HepG2 (cell line): ENCODE results near the gene TIMM10. TPM values are rescaled to one million over a fixed set of nuclear protein-coding genes. Genes with fewer than 3 reads are reported as not detected.
A peak's percentile ranks its signal among the peaks of the same experiment; 100 is the strongest.

Experiments
- FOXK1 ChIP-seq: sonication (generic); formaldehyde crosslinking; IDR thresholded peaks from 2 replicates; pipeline ENCODE4 v1.4.0; 2020; ENCODE audit warnings: low read depth, missing genetic modification reagents, borderline replicate concordance
- FOXP4 ChIP-seq: sonication (generic); formaldehyde crosslinking; IDR thresholded peaks from 2 replicates; pipeline ENCODE4 v1.4.0; 2020; ENCODE audit warnings: missing genetic modification reagents
- KLF9 ChIP-seq: IDR thresholded peaks from 2 replicates; pipeline ENCODE4 v1.6.1; 2016; ENCODE audit warnings: low read depth
- MLX ChIP-seq: IDR thresholded peaks from 2 replicates; pipeline ENCODE4 v1.6.1; 2016
- NR2F2 ChIP-seq: IDR thresholded peaks from 2 replicates; pipeline ENCODE4 v1.6.1; 2012; ENCODE audit warnings: low read depth, inconsistent platforms, borderline replicate concordance
- SIN3A ChIP-seq: IDR thresholded peaks from 2 replicates; pipeline ENCODE4 v1.6.1; 2011; ENCODE audit warnings: low read depth, mild to moderate bottlenecking, control low read depth, low read length, borderline replicate concordance
- SIX1 ChIP-seq: sonication (generic); formaldehyde crosslinking; IDR thresholded peaks from 2 replicates; pipeline ENCODE4 v1.4.0; 2020; ENCODE audit warnings: missing genetic modification reagents, borderline replicate concordance
- SKI ChIP-seq: fragments of 450-650 bp; IDR thresholded peaks from one replicate; pipeline ENCODE4 v1.6.1; 2018; ENCODE audit warnings: mild to moderate bottlenecking; ENCODE audit not compliant: partially characterized antibody
- SMARCE1 ChIP-seq: fragments of 450-650 bp; IDR thresholded peaks from 2 replicates; pipeline ENCODE4 v1.6.1; 2017; ENCODE audit warnings: borderline replicate concordance
- SRY ChIP-seq: sonication (generic); formaldehyde crosslinking; IDR thresholded peaks from 2 replicates; pipeline ENCODE4 v1.8.0; 2022; ENCODE audit warnings: mild to moderate bottlenecking, missing genetic modification reagents
- TCF7 ChIP-seq: sonication (generic); IDR thresholded peaks from 2 replicates; pipeline ENCODE4 v1.6.1; 2016; ENCODE audit warnings: antibody characterized with exemption, low read depth
- TRIM24 ChIP-seq: sonication (generic); formaldehyde crosslinking; IDR thresholded peaks from 2 replicates; pipeline ENCODE4 v1.8.0; 2022; ENCODE audit warnings: mild to moderate bottlenecking, missing genetic modification reagents
- ZBTB44 ChIP-seq: sonication (generic); formaldehyde crosslinking; IDR thresholded peaks from 2 replicates; pipeline ENCODE4 v1.4.0; 2020; ENCODE audit warnings: missing genetic modification reagents
- ZNF232 ChIP-seq: sonication (generic); formaldehyde crosslinking; IDR thresholded peaks from 2 replicates; pipeline ENCODE4 v1.4.0; 2020; ENCODE audit warnings: missing genetic modification reagents, borderline replicate concordance
- ZNF274 ChIP-seq: sonication (generic); formaldehyde crosslinking; IDR thresholded peaks from 2 replicates; pipeline ENCODE4 v1.5.1; 2020; ENCODE audit warnings: mild to moderate bottlenecking, missing genetic modification reagents
- ZNF496 ChIP-seq: sonication (generic); formaldehyde crosslinking; IDR thresholded peaks from 2 replicates; pipeline ENCODE4 v1.8.1; 2023; ENCODE audit warnings: mild to moderate bottlenecking, moderate library complexity, missing genetic modification reagents; ENCODE audit not compliant: insufficient replicate concordance
- ZNF569 ChIP-seq: sonication (generic); formaldehyde crosslinking; IDR thresholded peaks from 2 replicates; pipeline ENCODE4 v1.5.0; 2020; ENCODE audit warnings: mild to moderate bottlenecking, missing genetic modification reagents, moderate library complexity, borderline replicate concordance
- ZNF572 ChIP-seq: sonication (generic); formaldehyde crosslinking; IDR thresholded peaks from 2 replicates; pipeline ENCODE4 v1.5.1; 2020; ENCODE audit warnings: mild to moderate bottlenecking, missing genetic modification reagents
- ZNF615 ChIP-seq: sonication (generic); formaldehyde crosslinking; IDR thresholded peaks from 2 replicates; pipeline ENCODE4 v1.5.0; 2020; ENCODE audit warnings: mild to moderate bottlenecking, missing genetic modification reagents, borderline replicate concordance
- ZNF652 ChIP-seq: IDR thresholded peaks from 2 replicates; pipeline ENCODE4 v1.6.1; 2016; ENCODE audit warnings: low read depth, borderline replicate concordance
- ZNF782 ChIP-seq: sonication (generic); formaldehyde crosslinking; IDR thresholded peaks from 2 replicates; pipeline ENCODE4 v1.4.0; 2020; ENCODE audit warnings: missing genetic modification reagents, mild to moderate bottlenecking, borderline replicate concordance
- ZNF816 ChIP-seq: sonication (generic); formaldehyde crosslinking; IDR thresholded peaks from 2 replicates; pipeline ENCODE4 v1.8.0; 2022; ENCODE audit warnings: missing genetic modification reagents, mild to moderate bottlenecking, borderline replicate concordance
- ZXDC ChIP-seq: sonication (generic); formaldehyde crosslinking; IDR thresholded peaks from 2 replicates; pipeline ENCODE4 v1.5.0; 2020; ENCODE audit warnings: mild to moderate bottlenecking, missing genetic modification reagents
- polyA plus RNA-seq, 8 experiments: library from polyadenylated mRNA; depleted of rRNA in 3 of 8; stranded (reverse) in 7 of 8; unstranded in 1 of 8; fragments of >200 nt; fragmentation: Illumina TruSeq in 4 of 8; extraction: Trizol in 4 of 8; gene quantifications; 2 replicates each; pipeline versions ENCODE4 v1.2.1 to v1.2.3, GENCODE V29; 2011 to 2016; ENCODE audit warnings: low read depth in 4 of 8, missing spikeins in 1 of 8, mixed read lengths in 1 of 8; ENCODE audit not compliant: insufficient read depth in 1 of 8
- total RNA-seq, 5 experiments: library from RNA; depleted of rRNA; stranded (reverse); fragments of >200 nt; fragmentation: Illumina TruSeq; extraction: Trizol; gene quantifications; 2 replicates each; pipeline ENCODE4 v1.2.3, GENCODE V29; 2016; ENCODE audit warnings: low read depth in 1 of 5

Gene TIMM10
- total and polyA plus RNA-seq, 2 of the 13 experiments (the other 11 are each of a cell fraction or from before 2014, with no cell fraction given), result 67.8 to 82.2 TPM

- TF ChIP-seq SKI (no peak), ZNF496 (CRISPR knock-in tag) (no peak), ZNF572 (no peak), FOXK1 (peak; percentile 24; the same call in 1 of the 2 replicates), SMARCE1 (no peak), SRY (no peak), ZNF569 (no peak), ZBTB44 (no peak), ZXDC (CRISPR knock-in tag) (no peak), SIN3A (no peak), ZNF652 (CRISPR knock-in tag) (no peak; the same call in 1 of the 2 replicates), MLX (CRISPR knock-in tag) (no peak), TRIM24 (CRISPR knock-in tag) (no peak), KLF9 (CRISPR knock-in tag) (no peak), ZNF274 (no peak), TCF7 (no peak), ZNF816 (CRISPR knock-in tag) (no peak), FOXP4 (CRISPR knock-in tag) (0 out of 2 replicates have a peak, but pooled peaks have one; percentile 20), NR2F2 (no peak; the same call in 1 of the 2 replicates), ZNF232 (CRISPR knock-in tag) (no peak), ZNF782 (CRISPR knock-in tag) (no peak; the same call in 1 of the 2 replicates), ZNF615 (CRISPR knock-in tag) (no peak), SIX1 (CRISPR knock-in tag) (no peak)
Observed at GRCh38 chr11:57493507-57494503, 36.7 kb downstream of the TIMM10 start (continued).
